Breast epithelium (tissue), 3 donors: Measurements from ENCODE around the gene DCST2.

Experiments used
- POLR2AphosphoS5 ChIP-seq, 3 donors: sonication (generic); formaldehyde crosslinking; IDR thresholded peaks; one replicate each; pipeline ENCODE4 v1.6.1; 2017; ENCODE audit warnings: antibody characterized with exemption in 3 of 3
- TF ChIP-seq, protein P1 (sequence below), 3 donors: fragments of 450-650 bp; IDR thresholded peaks; one replicate each; pipeline ENCODE4 v1.5.1; 2016 to 2017; ENCODE audit warnings: antibody characterized with exemption in 3 of 3, mild to moderate bottlenecking in 3 of 3, moderate library complexity in 3 of 3

DNA sequence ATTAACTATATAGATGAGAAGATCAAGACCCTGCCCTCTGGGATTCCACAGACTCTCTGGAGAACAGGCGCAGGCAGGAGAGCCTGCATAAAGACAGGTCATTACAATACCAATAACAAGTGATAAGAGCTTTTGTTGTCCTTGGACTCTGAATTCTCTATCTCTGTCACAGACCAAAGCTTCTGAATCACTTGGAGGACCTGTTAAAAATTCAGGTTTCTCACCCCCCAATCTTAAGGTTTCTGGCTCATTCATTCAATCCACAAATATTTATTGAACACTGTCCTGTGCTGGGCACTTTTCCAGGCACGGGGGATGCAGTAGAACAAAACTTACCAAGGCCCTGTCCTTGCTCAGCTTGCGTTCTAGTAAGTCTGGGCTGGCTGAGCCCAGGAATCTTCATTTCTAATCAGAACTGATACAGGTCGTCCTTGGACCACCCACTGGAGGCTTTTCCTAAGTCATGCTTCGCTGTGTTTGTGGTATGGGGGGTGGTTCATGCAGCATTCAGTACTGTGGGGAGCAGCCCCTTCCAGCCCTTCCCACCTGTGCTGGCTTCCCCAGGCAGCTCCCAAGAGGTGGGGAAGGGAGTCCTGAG is 31.4 kb upstream of the DCST2 start:
- TF ChIP-seq, protein P1, sequence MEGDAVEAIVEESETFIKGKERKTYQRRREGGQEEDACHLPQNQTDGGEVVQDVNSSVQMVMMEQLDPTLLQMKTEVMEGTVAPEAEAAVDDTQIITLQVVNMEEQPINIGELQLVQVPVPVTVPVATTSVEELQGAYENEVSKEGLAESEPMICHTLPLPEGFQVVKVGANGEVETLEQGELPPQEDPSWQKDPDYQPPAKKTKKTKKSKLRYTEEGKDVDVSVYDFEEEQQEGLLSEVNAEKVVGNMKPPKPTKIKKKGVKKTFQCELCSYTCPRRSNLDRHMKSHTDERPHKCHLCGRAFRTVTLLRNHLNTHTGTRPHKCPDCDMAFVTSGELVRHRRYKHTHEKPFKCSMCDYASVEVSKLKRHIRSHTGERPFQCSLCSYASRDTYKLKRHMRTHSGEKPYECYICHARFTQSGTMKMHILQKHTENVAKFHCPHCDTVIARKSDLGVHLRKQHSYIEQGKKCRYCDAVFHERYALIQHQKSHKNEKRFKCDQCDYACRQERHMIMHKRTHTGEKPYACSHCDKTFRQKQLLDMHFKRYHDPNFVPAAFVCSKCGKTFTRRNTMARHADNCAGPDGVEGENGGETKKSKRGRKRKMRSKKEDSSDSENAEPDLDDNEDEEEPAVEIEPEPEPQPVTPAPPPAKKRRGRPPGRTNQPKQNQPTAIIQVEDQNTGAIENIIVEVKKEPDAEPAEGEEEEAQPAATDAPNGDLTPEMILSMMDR (IDR thresholded peaks at IDR 0.05), result no peak
- TF ChIP-seq POLR2AphosphoS5 (IDR thresholded peaks at IDR 0.05), result no peak
